Measurements from ENCODE around the gene NDUFB6. TPM values are rescaled to one million over a fixed set of nuclear protein-coding genes. Genes with fewer than 3 reads are reported as not detected.

NDUFB6 gene
- total RNA-seq, 1 experiment from 2014 or later = 56.0 TPM

GRCh38 chr9:32558408-32558934 lies 14.5 kb downstream of the NDUFB6 start (continued):
- no peak for TF ChIP-seq PRDM15 (CRISPR knock-in tag; IDR thresholded peaks at IDR 0.05)
- no peak for TF ChIP-seq FOXJ3 (CRISPR knock-in tag; IDR thresholded peaks at IDR 0.05; ENCODE audit: borderline replicate concordance)
- no peak for TF ChIP-seq HMGA2 (CRISPR knock-in tag; IDR thresholded peaks at IDR 0.05)
- no peak for TF ChIP-seq GRHL2 (CRISPR knock-in tag; IDR thresholded peaks at IDR 0.05; ENCODE audit: insufficient replicate concordance, severe bottlenecking)
- TF ChIP-seq USF2 (CRISPR knock-in tag; IDR thresholded peaks at IDR 0.05) = no peak

- no peak for TF ChIP-seq ATF1 (CRISPR knock-in tag; IDR thresholded peaks at IDR 0.05)
- no peak for TF ChIP-seq ZNF281 (CRISPR knock-in tag; IDR thresholded peaks at IDR 0.05)
- TF ChIP-seq ELF4 (CRISPR knock-in tag; IDR thresholded peaks at IDR 0.05; ENCODE audit: low read depth) = no peak
- TF ChIP-seq ZNF317 (CRISPR knock-in tag; IDR thresholded peaks at IDR 0.05; ENCODE audit: borderline replicate concordance, low read depth) = no peak
- TF ChIP-seq NFE2L1 (CRISPR knock-in tag; IDR thresholded peaks at IDR 0.05) = no peak
- TF ChIP-seq OVOL2 (CRISPR knock-in tag; IDR thresholded peaks at IDR 0.05; ENCODE audit: borderline replicate concordance) = no peak
- TF ChIP-seq, protein P1, sequence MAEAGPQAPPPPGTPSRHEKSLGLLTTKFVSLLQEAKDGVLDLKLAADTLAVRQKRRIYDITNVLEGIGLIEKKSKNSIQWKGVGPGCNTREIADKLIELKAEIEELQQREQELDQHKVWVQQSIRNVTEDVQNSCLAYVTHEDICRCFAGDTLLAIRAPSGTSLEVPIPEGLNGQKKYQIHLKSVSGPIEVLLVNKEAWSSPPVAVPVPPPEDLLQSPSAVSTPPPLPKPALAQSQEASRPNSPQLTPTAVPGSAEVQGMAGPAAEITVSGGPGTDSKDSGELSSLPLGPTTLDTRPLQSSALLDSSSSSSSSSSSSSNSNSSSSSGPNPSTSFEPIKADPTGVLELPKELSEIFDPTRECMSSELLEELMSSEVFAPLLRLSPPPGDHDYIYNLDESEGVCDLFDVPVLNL (CRISPR knock-in tag; IDR thresholded peaks at IDR 0.05; ENCODE audit: borderline replicate concordance, low read depth) = no peak
- no peak for TF ChIP-seq E2F5 (CRISPR knock-in tag; IDR thresholded peaks at IDR 0.05)
- TF ChIP-seq SOX15 (CRISPR knock-in tag; IDR thresholded peaks at IDR 0.05) = no peak
- TF ChIP-seq, protein P2, sequence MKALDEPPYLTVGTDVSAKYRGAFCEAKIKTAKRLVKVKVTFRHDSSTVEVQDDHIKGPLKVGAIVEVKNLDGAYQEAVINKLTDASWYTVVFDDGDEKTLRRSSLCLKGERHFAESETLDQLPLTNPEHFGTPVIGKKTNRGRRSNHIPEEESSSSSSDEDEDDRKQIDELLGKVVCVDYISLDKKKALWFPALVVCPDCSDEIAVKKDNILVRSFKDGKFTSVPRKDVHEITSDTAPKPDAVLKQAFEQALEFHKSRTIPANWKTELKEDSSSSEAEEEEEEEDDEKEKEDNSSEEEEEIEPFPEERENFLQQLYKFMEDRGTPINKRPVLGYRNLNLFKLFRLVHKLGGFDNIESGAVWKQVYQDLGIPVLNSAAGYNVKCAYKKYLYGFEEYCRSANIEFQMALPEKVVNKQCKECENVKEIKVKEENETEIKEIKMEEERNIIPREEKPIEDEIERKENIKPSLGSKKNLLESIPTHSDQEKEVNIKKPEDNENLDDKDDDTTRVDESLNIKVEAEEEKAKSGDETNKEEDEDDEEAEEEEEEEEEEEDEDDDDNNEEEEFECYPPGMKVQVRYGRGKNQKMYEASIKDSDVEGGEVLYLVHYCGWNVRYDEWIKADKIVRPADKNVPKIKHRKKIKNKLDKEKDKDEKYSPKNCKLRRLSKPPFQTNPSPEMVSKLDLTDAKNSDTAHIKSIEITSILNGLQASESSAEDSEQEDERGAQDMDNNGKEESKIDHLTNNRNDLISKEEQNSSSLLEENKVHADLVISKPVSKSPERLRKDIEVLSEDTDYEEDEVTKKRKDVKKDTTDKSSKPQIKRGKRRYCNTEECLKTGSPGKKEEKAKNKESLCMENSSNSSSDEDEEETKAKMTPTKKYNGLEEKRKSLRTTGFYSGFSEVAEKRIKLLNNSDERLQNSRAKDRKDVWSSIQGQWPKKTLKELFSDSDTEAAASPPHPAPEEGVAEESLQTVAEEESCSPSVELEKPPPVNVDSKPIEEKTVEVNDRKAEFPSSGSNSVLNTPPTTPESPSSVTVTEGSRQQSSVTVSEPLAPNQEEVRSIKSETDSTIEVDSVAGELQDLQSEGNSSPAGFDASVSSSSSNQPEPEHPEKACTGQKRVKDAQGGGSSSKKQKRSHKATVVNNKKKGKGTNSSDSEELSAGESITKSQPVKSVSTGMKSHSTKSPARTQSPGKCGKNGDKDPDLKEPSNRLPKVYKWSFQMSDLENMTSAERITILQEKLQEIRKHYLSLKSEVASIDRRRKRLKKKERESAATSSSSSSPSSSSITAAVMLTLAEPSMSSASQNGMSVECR (CRISPR knock-in tag; IDR thresholded peaks at IDR 0.05; ENCODE audit: borderline replicate concordance) = no peak
- no peak for TF ChIP-seq TEAD1 (CRISPR knock-in tag; IDR thresholded peaks at IDR 0.05)
- TF ChIP-seq, protein P3, sequence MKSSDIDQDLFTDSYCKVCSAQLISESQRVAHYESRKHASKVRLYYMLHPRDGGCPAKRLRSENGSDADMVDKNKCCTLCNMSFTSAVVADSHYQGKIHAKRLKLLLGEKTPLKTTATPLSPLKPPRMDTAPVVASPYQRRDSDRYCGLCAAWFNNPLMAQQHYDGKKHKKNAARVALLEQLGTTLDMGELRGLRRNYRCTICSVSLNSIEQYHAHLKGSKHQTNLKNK (CRISPR knock-in tag; IDR thresholded peaks at IDR 0.05) = no peak
- no peak for TF ChIP-seq RELA (CRISPR knock-in tag; IDR thresholded peaks at IDR 0.05; ENCODE audit: borderline replicate concordance)
- POLR2A ChIA-PET = interaction anchor here (0.7 kb wide), 1 partner anchor 27 kb away, joined by 5 read pairs; no protein-coding TSS in a partner anchor
Observed at GRCh38 chr9:32554591-32554990, 18.4 kb downstream of the NDUFB6 start.

More at GRCh38 chr9:32554591-32554990, 18.4 kb downstream of the NDUFB6 start:
- no peak for DNase-seq (ENCODE audit: low spot score)
- no peak overlapping the region for H3K27ac Mint-ChIP-seq
- no peaks in the 10 kb centered on the region for H3K27me3 Mint-ChIP-seq (ENCODE audit: low read depth)
- peaks cover 13% of the 10 kb centered on the region for H3K4me1 Mint-ChIP-seq
- no peak for ATAC-seq
- H3K9me3 Mint-ChIP-seq = no peaks in the 10 kb centered on the region
- CTCF ChIA-PET = interaction anchor here (0.7 to 1.1 kb wide), 3 partner anchors 17 to 29 kb away, joined by 3 read pairs; partner anchors contain the start of gene RIGI
- H3K36me3 Mint-ChIP-seq = peaks cover 2% of the 10 kb centered on the region; the same call in 1 of the 2 replicates
- no peak overlapping the region for H3K4me3 Mint-ChIP-seq

All from WTC11 (cell line).